ENCODE results near the gene TGIF2.

- no peak for TF ChIP-seq FOXK2 (IDR thresholded peaks at IDR 0.05)
- no peak for TF ChIP-seq SP1 (IDR thresholded peaks at IDR 0.05)
- TF ChIP-seq FOXM1 (IDR thresholded peaks at IDR 0.05; ENCODE audit: borderline replicate concordance), result no peak
- TF ChIP-seq BHLHE40 (IDR thresholded peaks at IDR 0.05; ENCODE audit: borderline replicate concordance), result no peak
- TF ChIP-seq ZNF384 (IDR thresholded peaks at IDR 0.05), result no peak
Measured at GRCh38 chr20:36606158-36607066, 33.0 kb downstream of the TGIF2 start.

Measured in HEK293T (cell line).